Stimulated activated CD4-positive, alpha-beta T cell treated with anti-CD3 and anti-CD28 coated beads, Interleukin-4, amount 100 ng/mL, for 48 hours (primary cell): ENCODE data around the gene KCNH8.

Experiments used
- DNase-seq, 2 donors: peaks; one replicate each; pipeline ENCODE4 v3.0.0-alpha.2; 2020; ENCODE audit warnings: low read depth in 2 of 2

KCNH8 gene

GRCh38 chr3:19250959-19251610 lies 102.8 kb downstream of the KCNH8 start:
- DNase-seq: no peak

GRCh38 chr3:19254189-19254588 lies 105.9 kb downstream of the KCNH8 start:
- no peak for DNase-seq

- no peak for DNase-seq
Measured at GRCh38 chr3:19254784-19255338, 106.6 kb downstream of the KCNH8 start.

GRCh38 chr3:19256313-19256712 lies 108.0 kb downstream of the KCNH8 start:
- DNase-seq: no peak

- no peak for DNase-seq
Measured at GRCh38 chr3:19263606-19264005, 115.3 kb downstream of the KCNH8 start.

GRCh38 chr3:19264424-19264823 lies 116.1 kb downstream of the KCNH8 start:
- no peak for DNase-seq

- no peak for DNase-seq
Measured at GRCh38 chr3:19267040-19267439, 118.7 kb downstream of the KCNH8 start.

- no peak for DNase-seq
Measured at GRCh38 chr3:19270481-19270880, 122.2 kb downstream of the KCNH8 start.

- DNase-seq: no peak
Measured at GRCh38 chr3:19272296-19272695, 124.0 kb downstream of the KCNH8 start.

GRCh38 chr3:19273091-19273490 lies 124.8 kb downstream of the KCNH8 start:
- no peak for DNase-seq

GRCh38 chr3:19274576-19274975 lies 126.3 kb downstream of the KCNH8 start:
- no peak for DNase-seq

GRCh38 chr3:19284974-19285373 lies 136.7 kb downstream of the KCNH8 start:
- DNase-seq: no peak

GRCh38 chr3:19293295-19293694 lies 145.0 kb downstream of the KCNH8 start:
- no peak for DNase-seq

GRCh38 chr3:19295208-19295607 lies 146.9 kb downstream of the KCNH8 start:
- no peak for DNase-seq

- no peak for DNase-seq
Measured at GRCh38 chr3:19331931-19332330, 183.6 kb downstream of the KCNH8 start.

- DNase-seq: no peak
Measured at GRCh38 chr3:19334120-19334519, 185.8 kb downstream of the KCNH8 start.

- no peak for DNase-seq
Measured at GRCh38 chr3:19338769-19339168, 190.5 kb downstream of the KCNH8 start.

- DNase-seq: no peak
Measured at GRCh38 chr3:19342389-19342788, 194.1 kb downstream of the KCNH8 start.

- no peak for DNase-seq
Measured at GRCh38 chr3:19346759-19347158, 198.4 kb downstream of the KCNH8 start.

GRCh38 chr3:19347671-19348070 lies 199.4 kb downstream of the KCNH8 start:
- DNase-seq: no peak

GRCh38 chr3:19348500-19348899 lies 200.2 kb downstream of the KCNH8 start:
- DNase-seq: no peak

GRCh38 chr3:19348941-19349564 lies 200.7 kb downstream of the KCNH8 start:
- no peak for DNase-seq

GRCh38 chr3:19357947-19358346 lies 209.6 kb downstream of the KCNH8 start:
- no peak for DNase-seq
